GM12891 (cell line): ENCODE measurements around the gene XPO4.

ENCODE experiments used
- POLR2A ChIP-seq: IDR thresholded peaks from 2 replicates; pipeline ENCODE4 v1.6.1; 2011; ENCODE audit warnings: low read depth, low read length, control low read depth
- POLR2AphosphoS5 ChIP-seq: IDR thresholded peaks from 2 replicates; pipeline ENCODE4 v1.6.1; 2011; ENCODE audit warnings: low read depth, low read length, control low read depth
- POU2F2 ChIP-seq: IDR thresholded peaks from 2 replicates; pipeline ENCODE4 v1.6.1; 2011; ENCODE audit warnings: low read depth, mild to moderate bottlenecking, control low read depth, low read length, moderate library complexity
- SPI1 ChIP-seq: IDR thresholded peaks from 2 replicates; pipeline ENCODE4 v1.6.1; 2011; ENCODE audit warnings: low read depth, low read length, control low read depth
- TAF1 ChIP-seq: IDR thresholded peaks from 2 replicates; pipeline ENCODE4 v1.6.1; 2011; ENCODE audit warnings: low read depth, low read length, control low read depth

- no peak for TF ChIP-seq TAF1
- no peak for TF ChIP-seq SPI1
- no peak for TF ChIP-seq POLR2A
- no peak for TF ChIP-seq POLR2AphosphoS5
- TF ChIP-seq POU2F2: no peak
These were observed 19.0 kb upstream of the XPO4 start for GRCh38 chr13:20921572-20921971.
